ENCODE data around the gene PMPCA. TPM values are rescaled to one million over a fixed set of nuclear protein-coding genes. Genes with fewer than 3 reads are reported as not detected.

Gene PMPCA, protein sequence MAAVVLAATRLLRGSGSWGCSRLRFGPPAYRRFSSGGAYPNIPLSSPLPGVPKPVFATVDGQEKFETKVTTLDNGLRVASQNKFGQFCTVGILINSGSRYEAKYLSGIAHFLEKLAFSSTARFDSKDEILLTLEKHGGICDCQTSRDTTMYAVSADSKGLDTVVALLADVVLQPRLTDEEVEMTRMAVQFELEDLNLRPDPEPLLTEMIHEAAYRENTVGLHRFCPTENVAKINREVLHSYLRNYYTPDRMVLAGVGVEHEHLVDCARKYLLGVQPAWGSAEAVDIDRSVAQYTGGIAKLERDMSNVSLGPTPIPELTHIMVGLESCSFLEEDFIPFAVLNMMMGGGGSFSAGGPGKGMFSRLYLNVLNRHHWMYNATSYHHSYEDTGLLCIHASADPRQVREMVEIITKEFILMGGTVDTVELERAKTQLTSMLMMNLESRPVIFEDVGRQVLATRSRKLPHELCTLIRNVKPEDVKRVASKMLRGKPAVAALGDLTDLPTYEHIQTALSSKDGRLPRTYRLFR
- total RNA-seq = 38.9 TPM

DNA sequence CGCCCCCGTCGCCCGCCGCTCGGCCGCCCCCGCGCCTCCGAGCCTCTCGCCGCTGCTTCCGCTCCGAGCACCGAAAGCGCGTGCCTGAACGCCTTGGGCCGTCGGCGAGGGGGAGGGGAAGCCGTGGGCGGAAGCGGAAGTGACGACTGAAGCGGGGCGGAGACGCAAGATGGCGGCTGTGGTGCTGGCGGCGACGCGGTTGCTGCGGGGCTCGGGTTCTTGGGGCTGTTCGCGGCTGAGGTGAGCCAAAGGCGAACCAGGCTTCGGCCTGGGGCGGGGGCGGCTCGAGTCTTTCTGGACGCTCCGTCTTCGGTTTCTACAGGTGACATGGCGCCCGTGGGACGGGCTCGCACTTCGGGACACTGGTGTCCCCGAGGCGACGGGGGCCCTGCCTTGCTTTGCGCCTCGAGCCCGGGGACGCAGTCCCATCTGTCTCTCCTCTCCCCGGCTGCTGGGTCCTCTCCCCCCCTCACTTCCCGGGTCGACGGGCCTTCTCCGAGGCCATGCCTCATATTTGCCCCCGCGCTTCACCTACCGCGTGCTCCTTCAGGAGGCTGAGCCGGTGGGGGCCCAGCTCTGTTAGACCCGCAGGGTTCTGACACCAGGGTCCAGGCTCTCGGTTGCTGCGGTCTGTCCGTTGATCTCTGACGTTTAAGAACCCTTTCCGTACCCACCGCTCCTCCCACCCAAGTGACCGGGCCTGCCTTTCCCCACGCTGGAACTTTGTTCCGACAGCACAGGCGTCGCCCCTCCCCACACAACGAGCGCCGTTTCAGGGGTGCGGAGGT lies at the start of gene PMPCA, which contains the start of gene ENTR1:
PMPCA (plus strand) TSS at position 159 of the 788 bp plus-strand sequence; CDS start at position 170, 11 bp downstream.
ENTR1 (minus strand) TSS at position 115 of the 788 bp plus-strand sequence. CDS start 217 bp downstream, outside the sequence.
- intact Hi-C loops (cut with DNase I) = no loop called here
- ATAC-seq (peak; percentile 94), DNase-seq (ENCODE audit: low spot score) (peak; percentile 97)

DNA sequence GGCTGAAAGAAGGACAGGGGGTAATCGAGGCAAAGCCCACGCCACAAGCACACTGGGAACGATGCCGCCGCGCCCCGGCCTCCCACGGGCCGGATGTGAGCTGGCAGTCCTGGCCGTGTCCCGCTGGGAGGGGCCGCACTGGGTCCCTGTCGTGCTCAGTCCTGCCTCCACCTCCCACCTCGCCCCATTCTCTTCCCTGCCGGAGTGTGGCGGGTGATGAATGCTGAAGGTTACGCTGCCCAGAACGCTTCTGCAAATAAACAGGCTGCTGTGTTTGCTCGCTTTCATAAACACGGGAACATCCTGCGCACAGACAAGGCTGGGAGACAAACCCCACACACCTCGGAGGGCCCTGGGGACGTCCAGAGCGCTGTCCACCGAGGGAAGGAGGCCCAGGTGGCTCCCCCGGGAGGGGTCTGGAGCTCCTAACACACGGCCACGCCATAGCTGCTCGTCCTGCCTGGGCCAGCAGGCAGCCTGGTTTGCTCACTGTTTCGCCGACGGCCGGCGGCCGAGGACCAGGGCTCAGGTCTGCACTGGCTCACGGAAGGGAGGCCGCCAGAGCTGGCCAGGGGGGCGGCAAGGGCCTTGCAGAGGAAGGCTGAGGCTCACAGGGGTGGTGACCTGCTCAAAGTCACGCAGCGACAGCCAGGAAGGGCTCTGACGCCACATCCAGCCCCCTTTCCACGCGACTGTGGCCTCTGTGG lies 49.3 kb upstream of the PMPCA start:
- no peak for ATAC-seq
- intact Hi-C loops (cut with DNase I) = no loop called here
- no peak for DNase-seq (ENCODE audit: low spot score)

DNA sequence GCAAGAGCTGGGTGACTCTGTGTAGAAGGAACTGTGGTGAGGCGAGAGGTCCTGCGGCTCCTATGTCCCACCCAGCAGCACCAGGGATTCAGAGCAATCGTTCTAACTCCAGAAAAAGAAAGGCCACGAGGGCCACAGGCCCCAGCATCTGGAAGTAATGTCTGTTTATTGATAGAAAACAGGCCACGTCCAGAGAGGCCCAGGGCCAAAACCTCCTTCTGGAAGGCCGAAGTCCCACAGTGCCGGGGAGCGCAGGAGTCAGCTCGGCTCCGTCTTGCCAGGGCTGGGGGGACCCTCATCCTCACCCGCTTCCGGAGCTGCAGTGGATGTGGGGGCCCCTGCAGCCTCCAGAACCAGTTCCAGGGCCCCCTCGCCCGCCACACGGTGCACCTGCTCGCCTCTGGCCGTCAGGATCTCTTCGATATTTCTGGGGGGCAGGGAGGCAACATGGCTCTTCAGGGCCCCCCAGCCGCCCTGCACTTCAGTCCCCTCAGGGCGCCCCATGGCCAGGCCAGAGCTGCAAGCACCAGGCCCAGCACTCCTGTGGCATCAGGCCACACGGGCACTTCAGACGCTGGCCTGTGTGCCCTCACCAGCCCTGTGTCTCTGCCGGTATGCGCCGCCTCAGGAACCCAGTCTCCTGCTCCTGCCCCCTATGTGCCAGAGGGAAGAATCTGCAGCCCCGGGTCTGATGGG lies 48.6 kb upstream of the PMPCA start:
- DNase-seq (ENCODE audit: low spot score) (no peak), ATAC-seq (peak; percentile 6)
- intact Hi-C loops (cut with DNase I) = no loop called here

DNA sequence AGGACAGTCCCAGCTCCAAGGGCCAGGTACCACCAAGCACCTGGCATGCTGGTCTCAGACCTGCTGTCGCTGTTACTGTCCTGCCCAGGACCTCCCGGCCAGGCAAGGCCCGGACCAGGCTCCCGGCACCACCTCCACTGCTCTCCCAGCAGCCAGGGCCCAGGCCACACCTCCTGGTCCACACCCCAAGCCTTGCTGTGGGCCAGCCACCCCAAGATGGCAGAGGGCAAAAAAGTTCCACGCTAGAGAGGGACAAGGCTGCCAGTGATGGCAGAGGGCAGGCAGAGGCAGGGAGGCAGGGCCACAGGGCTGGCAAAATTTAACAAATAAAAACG lies 48.0 kb upstream of the PMPCA start:
- intact Hi-C loops (cut with DNase I) = no loop called here
- ATAC-seq (peak; percentile 8), DNase-seq (ENCODE audit: low spot score) (no peak)

DNA sequence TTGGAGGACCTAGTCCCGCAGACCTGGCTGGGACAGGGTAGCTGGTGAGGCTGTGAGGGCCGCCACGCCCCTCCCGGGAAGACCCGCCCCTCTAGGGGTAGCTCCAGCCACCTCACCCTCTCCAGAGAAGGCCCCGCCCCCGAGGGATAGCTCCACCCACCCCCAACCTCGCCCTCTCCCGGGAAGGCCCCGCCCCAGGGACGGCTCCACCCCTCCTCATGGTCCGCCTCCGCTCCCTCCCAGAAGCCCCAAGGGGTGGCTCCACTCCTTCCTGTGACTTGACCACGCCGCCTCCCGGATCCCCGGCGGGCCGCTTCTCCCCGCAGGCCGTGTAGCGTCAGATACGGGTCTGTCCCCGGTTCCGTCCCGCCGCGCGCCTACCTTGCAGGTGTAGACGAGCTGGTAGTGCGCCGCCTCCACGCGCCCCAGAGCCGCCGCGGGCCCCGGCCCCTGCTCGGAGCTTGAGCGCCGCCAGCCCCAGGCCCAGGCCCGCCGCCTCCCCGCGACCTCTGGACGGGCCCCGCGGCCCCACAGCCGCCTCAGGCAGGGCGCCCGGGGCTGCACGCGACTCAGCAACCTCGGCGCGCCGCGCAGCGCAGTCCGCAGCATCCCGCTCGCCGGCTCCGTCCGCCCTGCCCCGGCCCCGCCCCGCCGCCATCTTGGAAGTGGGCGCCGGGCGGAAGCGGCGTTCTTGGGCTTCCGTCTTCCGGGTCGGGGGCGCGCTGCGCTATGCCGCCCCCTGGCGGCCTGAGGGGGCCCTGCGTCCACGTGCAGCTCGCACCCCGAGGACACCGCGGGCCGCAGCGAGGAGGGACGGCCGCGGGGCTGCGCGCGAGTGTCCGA lies 47.1 kb upstream of the PMPCA start, which contains the start of gene DNLZ:
DNLZ (minus strand) TSS at position 639 of the 843 bp plus-strand sequence; CDS start at position 609, 30 bp downstream.
- intact Hi-C loops (cut with DNase I) = no loop called here
- peak; percentile 95 for ATAC-seq
- peak; percentile 99 for DNase-seq (ENCODE audit: low spot score)

DNA sequence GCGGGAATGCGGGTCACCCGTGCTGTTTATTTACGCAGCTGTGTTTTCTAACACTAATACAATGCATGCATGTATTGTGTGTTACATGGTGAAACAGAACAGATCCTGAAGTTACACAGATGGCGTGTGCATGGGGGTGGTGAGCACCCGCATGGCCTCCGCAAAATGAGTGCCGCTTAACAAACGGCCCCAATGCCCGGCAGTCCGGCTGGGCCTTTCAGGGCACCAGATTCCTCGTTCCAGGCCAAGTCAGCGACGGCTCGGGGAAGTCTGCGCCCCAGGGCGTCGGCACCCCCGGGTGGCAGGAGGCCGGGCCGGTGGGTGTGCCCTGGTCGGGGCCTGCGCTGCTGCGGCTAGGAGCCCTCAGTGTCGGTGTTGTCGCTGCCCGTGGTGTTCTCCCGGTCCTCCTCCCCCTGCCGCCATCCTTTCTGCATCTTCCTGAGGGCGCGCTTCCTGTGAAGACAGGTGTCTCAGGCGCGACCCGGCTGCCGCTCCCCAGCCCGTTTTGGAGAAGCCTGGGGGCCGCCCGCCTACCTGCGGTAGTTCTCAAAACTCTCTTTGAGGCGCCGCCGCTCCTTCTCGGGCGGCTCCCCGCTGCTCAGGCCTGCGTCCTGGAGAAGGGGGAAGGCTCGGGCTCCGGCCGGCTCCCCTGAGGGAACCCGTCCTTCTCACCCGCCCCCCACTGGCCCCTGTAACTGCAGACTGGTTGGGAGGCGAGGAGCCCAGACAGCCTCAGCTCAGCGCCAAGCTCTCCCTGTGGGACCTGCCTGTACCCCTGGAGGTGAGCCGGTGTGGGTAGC lies 46.3 kb upstream of the PMPCA start:
- DNase-seq (ENCODE audit: low spot score) = no peak
- intact Hi-C loops (cut with DNase I) = no loop called here
- ATAC-seq = no peak

DNA sequence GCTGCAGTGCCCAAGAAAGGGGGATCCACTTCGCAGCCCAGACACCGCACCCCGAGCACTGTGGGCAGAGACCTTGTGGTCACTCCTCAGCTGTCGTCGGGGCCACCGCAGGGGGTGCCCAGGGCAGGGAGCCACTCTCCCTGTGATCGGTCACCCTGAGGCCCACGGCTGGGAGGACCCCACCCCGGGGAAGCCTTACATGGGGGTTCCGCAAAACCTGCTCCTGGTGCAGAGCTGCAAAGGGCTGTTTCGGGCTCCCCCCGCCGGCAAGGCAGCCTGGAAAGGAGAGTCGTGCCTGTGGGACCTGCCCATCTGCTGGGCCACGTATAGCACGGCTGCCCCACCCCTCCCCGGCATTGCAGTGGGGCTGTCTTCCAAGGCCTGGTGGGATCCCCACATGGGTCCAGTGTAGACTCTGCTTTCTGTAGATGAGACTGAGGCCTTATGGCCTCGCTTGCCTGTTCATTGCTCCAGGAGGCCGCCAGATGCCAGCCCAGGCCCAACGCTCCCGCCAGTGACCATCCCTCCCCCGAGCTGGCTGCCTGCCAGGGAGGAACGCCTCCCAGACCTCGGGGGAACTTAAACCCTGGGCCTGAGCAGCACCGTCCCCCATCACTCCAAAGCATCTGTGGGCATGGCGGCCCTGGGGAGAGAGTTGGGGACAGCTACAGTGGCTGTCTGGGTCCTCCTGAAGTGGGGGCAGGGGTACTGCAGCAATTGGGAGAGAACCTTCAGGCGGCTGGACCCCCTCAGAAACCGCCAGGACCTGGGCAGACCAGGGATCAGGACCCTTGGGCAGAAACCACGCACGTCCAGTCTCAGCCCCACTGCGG lies 45.3 kb upstream of the PMPCA start:
- DNase-seq (ENCODE audit: low spot score) (no peak), ATAC-seq (no peak)
- intact Hi-C loops (cut with DNase I) = no loop called here

DNA sequence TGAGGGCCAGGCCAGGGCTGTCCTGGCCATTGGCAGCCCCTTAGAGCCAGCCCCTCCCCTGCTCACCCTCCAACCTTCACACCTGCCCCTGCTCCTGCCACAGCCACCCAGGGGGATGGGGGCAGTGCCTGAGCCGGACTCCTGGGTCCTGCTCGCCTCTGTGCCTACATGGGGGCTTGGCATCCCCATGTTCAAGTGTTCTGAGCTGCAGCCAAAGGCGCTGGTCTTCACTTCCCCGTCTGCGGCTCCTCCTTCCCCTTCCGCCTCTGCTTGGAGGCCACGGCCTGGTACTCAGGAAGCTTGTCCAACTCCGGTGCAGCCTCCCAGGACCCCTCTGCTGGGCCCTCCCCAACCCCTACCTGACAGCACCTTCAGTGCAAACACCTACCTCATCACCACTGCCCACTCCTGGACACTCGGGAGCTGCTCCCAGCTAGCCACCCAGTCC lies 44.7 kb upstream of the PMPCA start:
- ATAC-seq (no peak), DNase-seq (ENCODE audit: low spot score) (no peak)
- intact Hi-C loops (cut with DNase I) = loop anchor here (2.0 kb wide), 1 partner anchor 51 kb away; no protein-coding TSS in a partner anchor

DNA sequence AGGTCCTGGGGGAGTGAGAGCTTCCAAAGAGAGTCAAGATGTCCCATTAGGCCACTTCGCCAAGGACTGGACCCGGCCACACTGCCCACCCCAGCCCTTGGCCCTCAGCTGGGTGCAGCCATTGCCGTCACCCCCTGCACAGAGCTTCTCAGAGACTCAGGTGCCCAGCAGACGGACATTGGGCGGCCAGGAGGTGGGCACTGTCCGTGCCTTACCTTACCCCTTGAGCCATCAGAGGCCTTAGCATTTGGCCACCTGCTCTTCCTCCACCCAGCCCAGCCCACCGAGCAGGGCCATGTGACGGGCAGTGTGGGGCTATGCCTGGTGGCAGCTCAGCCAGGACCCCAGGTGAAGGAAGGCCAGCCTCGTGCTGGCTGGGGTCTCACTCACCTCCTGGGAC lies 43.6 kb upstream of the PMPCA start:
- no peak for ATAC-seq
- DNase-seq (ENCODE audit: low spot score) = no peak
- intact Hi-C loops (cut with DNase I) = loop anchor here (2.0 kb wide), 1 partner anchor 52 kb away; no protein-coding TSS in a partner anchor

DNA sequence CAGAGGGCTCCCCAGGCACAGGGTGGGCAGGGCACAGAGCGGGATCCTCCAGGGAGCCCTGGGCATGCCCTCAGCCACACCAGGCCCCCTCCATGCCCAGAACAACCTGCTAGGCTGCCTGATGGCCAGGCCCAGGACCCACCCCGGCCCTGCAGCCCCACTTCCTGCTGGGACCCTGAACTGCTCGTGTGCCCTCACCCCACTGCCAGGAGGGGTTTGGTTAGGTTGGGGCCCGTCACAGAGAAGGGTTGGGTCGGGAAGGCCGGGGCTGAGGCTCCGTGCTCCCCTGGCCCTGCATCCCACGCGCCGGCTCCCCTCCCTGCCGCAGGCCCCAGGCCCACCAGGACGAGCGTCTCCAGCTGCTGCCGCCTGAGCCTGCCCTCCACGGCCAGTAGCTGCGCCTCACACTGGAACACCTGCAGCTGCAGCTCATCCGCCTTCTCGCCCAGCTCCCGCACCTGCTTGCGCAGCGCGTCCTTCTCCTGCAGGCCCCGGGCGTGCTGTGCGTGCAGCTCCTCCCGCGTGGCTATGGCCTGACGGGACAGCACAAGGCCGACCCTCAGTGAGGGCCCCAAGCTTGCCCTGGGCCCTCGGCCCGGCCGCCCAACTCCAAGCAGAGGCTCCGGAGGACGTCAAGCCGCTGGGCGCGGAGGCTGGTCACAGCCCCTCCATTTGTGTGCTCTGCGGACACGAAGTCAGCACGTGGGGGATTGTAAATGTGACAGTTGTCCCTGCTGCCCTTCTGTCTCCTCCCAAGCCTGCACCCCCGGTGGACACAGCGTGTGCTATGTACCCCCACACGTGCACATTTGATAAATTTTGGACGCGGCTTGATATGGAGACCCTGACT lies 42.9 kb upstream of the PMPCA start:
- intact Hi-C loops (cut with DNase I) = loop anchor here (2.0 kb wide), 1 partner anchor 53 kb away; no protein-coding TSS in a partner anchor
- no peak for DNase-seq (ENCODE audit: low spot score)
- ATAC-seq = no peak

DNA sequence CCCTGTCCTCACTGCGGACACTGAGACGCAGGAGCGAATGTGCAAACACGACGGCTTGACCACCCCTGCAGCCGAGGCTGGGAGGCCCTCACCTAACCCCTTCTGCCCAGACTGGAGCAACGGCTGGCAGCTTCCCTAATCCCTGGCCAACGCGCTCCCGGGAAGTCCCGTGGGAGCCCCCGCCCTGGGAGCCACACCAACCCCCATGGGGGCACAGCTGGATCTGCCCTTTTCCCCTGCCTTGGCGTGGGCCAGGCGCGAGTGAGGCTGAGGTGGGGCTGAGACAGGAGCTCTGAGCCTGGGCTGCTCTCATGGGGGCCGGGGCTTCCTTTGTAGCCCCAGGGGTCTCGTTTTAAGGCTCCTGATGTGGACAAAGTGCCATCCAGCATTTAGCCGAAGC lies 42.3 kb upstream of the PMPCA start:
- DNase-seq (ENCODE audit: low spot score) = no peak
- intact Hi-C loops (cut with DNase I) = no loop called here
- no peak for ATAC-seq

DNA sequence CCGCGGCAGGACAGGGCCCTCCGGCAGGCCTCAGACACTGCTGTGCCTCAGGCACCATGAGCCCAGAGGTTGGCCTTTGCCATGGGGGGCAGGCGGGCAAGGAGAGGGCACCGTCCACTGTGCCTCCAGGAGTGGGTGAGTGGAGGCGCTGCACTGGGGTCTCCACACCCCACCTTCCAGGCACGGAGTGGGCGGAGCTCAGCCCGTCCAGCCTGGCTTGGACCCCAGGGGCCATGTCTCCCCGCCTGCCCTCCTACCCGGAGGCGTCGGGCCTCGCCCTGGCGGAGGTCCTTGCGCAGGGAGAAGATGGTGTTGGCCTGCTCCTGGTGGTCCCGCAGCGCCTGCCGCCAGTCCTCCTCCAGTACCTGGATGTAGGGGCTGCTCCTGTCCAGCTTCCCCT lies 40.4 kb upstream of the PMPCA start:
- intact Hi-C loops (cut with DNase I) = no loop called here
- DNase-seq (ENCODE audit: low spot score) = no peak
- no peak for ATAC-seq

DNA sequence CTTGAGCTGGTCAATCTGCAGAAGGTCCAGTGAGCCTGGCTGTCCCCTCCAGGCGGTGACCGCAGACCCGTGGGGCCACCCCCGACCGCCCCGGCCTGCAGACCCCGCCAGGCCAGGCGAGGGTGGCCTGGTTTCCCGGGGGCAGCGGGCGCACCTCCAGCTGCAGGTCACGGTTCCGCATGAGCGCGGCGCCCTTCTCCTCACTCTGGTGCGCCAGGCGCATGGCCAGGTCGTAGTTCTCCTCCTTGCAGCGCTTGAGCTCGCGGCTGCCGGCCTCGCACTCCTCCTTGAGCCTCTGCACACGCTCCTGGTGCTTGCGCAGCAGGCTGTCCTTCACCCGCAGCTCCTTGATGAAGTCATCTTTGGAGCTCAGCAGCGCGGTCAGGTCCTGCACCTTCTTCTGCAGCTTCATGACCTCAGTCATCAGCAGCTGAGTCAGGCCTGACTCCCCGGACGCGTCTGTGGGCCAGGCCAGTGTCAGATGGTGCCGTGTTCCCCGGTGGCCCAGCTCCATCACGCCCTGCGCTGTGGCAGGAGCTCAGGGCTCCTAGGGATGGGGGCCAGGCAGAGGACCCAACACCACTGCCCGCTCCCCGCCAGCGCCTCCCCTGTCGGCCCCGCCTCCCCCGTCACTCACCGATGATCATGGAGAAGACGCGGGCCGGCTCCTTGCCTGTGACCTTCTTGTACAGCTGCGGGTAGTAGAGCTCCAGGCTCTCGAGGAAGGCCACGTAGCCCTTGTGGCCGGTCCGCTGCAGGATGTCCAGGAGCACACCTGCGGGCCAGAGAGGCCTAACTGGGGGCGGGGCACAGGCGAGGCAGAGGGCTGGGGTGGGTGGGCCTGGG lies 39.5 kb upstream of the PMPCA start:
- no peak for DNase-seq (ENCODE audit: low spot score)
- intact Hi-C loops (cut with DNase I) = no loop called here
- no peak for ATAC-seq

DNA sequence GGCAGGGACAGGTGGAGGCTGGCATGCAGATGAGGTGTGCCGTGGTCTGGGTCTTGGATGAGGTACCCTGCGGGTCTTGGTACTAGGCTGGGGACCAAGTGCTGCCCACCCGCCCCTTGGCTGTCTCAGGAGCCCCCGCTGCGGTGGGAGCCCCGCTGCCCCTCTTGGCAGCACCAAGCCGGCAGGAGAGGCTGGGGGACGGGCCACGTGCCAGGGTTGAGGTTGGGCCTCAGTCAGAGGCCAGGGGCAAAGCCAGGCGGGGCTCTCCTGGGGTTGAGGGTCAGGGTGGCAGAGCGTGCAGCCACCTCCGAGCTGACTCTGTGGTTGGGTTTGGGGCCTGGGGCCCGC lies 39.0 kb upstream of the PMPCA start:
- intact Hi-C loops (cut with DNase I) = no loop called here
- no peak for ATAC-seq
- no peak for DNase-seq (ENCODE audit: low spot score)
